ENCODE measurements around the gene CACNA2D3. TPM values are rescaled to one million over a fixed set of nuclear protein-coding genes. Genes with fewer than 3 reads are reported as not detected.
"Not testable (repeated sequence)": the region's sequence is repeated elsewhere in the genome, so short reads cannot be mapped to it uniquely, and the experiment has no call there.

CACNA2D3 gene
- total RNA-seq, 4 donors from 2014 or later, result 0.27 to 1.5 (median 0.79) TPM

- DNase-seq (ENCODE audit: low spot score in 2 of 2), result peak in 1 of 2 donors; percentile 69
- no peak overlapping the region for H3K4me3 ChIP-seq (ENCODE audit: low read depth, poor library complexity, severe bottlenecking)
- no peak for TF ChIP-seq POLR2A (IDR thresholded peaks at IDR 0.05)
- TF ChIP-seq, protein P1, sequence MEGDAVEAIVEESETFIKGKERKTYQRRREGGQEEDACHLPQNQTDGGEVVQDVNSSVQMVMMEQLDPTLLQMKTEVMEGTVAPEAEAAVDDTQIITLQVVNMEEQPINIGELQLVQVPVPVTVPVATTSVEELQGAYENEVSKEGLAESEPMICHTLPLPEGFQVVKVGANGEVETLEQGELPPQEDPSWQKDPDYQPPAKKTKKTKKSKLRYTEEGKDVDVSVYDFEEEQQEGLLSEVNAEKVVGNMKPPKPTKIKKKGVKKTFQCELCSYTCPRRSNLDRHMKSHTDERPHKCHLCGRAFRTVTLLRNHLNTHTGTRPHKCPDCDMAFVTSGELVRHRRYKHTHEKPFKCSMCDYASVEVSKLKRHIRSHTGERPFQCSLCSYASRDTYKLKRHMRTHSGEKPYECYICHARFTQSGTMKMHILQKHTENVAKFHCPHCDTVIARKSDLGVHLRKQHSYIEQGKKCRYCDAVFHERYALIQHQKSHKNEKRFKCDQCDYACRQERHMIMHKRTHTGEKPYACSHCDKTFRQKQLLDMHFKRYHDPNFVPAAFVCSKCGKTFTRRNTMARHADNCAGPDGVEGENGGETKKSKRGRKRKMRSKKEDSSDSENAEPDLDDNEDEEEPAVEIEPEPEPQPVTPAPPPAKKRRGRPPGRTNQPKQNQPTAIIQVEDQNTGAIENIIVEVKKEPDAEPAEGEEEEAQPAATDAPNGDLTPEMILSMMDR (IDR thresholded peaks at IDR 0.05), result no peak
- intact Hi-C loops (cut with DNase I; ENCODE audit: low total_unique reads), result no loop called here
- WGBS, 2 donors, result 92 to 95% methylated on average over 41 to 43 of the region's 43 CpGs
Observed at GRCh38 chr3:54625805-54626787, 503.7 kb downstream of the CACNA2D3 start.

- intact Hi-C loops (cut with DNase I; ENCODE audit: low total_unique reads), result no loop called here
- no peak overlapping the region for H3K4me3 ChIP-seq (ENCODE audit: low read depth, poor library complexity, severe bottlenecking)
- 85% methylated on average over 3 of the region's 3 CpGs for WGBS, 2 donors
- no peak for DNase-seq (ENCODE audit: low spot score in 2 of 2)
- TF ChIP-seq POLR2A (IDR thresholded peaks at IDR 0.05), result no peak
- TF ChIP-seq, protein P1 (IDR thresholded peaks at IDR 0.05), result no peak
Observed at GRCh38 chr3:54628888-54629441, 506.6 kb downstream of the CACNA2D3 start.

DNA sequence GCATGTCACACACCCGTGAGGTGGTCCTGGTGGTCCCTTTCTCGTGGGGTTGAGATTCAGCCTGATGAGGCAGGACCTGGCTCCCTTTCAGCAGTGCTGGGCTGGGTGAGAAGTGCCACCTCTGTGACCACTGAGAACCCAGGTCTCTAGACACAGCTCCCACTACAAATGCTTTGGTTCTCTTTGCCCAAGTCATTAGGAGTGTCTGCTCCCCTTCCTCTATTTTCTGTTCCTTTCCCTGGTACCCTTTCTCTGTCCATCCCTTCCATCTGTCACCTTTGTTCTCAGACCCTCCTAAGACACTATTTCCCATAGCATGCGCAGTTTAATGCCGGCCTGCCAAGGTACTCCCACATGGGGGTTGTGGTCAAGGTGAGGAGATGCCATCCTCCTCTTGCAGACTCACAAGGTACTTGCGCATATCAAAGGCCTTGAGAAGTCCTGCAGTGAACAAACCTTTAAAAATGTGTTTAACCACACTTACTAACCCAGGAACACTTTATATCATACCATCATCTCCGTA lies 507.8 kb downstream of the CACNA2D3 start:
- 81 to 90% methylated on average over 6 of the region's 6 CpGs for WGBS, 2 donors
- TF ChIP-seq, protein P1 (IDR thresholded peaks at IDR 0.05), result no peak
- peak in 1 of 2 donors; percentile 36 for DNase-seq (ENCODE audit: low spot score in 2 of 2)
- H3K4me3 ChIP-seq (ENCODE audit: low read depth, poor library complexity, severe bottlenecking), result no peak overlapping the region
- intact Hi-C loops (cut with DNase I; ENCODE audit: low total_unique reads), result no loop called here

DNA sequence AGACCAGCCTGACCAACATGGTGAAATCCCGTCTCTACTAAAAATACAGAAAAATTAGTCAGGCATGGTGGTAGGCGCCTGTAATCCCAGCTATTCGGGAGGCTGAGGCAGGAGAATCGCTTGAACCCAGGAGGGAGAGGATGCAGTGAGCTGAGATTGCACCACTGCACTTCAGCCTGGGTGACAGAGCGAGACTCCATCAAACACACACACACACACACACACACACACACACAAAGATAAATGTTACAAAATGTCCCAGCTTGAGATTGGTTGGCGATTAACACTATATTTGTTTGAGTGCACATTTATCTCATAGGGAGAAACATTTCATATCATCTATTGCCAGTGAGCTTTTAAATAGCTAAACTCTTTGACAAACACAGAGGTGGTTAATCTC lies 508.6 kb downstream of the CACNA2D3 start:
- WGBS, 2 donors, result 95 to 96% methylated on average over 6 of the region's 6 CpGs
- DNase-seq (ENCODE audit: low spot score in 2 of 2); intact Hi-C loops (cut with DNase I; ENCODE audit: low total_unique reads); H3K4me3 ChIP-seq (ENCODE audit: low read depth, poor library complexity, severe bottlenecking): not testable (repeated sequence)

DNA sequence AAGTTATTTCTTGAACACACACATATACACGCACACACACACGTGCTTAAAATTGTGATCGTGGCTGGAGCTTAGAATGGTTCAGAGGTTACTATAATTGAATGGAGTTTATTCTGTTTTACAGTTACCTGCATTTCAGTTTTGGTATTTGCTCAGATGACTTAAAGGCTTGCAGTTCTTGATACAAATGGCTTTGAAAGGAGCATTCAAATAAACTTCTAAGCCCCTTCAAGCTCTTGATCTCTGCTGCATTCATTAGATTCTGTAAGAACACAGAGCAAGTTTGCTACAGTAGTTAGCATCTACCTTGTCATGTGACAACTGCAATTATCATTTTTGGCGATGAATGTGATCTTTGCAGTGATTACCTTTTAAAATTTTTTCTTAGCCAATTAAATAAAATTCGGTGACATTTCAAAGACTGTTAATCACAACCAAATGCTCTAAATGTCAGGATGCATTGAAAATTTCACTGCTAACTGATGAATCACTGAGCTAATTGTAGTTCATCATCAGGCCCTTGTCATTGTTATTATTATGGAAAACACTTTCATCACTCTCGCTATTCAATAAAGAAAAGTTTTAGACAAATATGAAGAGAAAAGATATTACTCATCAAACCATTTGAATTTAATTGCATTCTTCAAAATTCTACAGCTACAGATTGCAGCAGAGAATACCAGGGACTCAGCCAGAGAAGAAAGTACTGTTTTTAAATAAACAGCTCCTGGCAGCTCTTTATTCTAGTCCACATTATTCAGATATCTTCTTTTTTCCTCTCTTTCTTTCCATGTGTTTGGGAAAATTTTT lies 509.4 kb downstream of the CACNA2D3 start:
- 59 to 63% methylated on average over 6 of the region's 6 CpGs for WGBS, 2 donors
- DNase-seq (ENCODE audit: low spot score in 2 of 2), result no peak
- intact Hi-C loops (cut with DNase I; ENCODE audit: low total_unique reads), result no loop called here
- H3K4me3 ChIP-seq (ENCODE audit: low read depth, poor library complexity, severe bottlenecking), result no peak overlapping the region
- TF ChIP-seq, protein P1 (IDR thresholded peaks at IDR 0.05), result no peak
- TF ChIP-seq POLR2A (IDR thresholded peaks at IDR 0.05), result no peak

All from lower leg skin (tissue), 4 donors.